Fibroblast of gingiva (primary cell): ENCODE measurements around the gene RSU1.
"Not testable (repeated sequence)": the region's sequence is repeated elsewhere in the genome, so short reads cannot be mapped to it uniquely, and the experiment has no call there.

Source experiments
- DNase-seq: peaks from one replicate; pipeline ENCODE4 v3.0.0-alpha.2; 2011; ENCODE audit warnings: low read depth

The RSU1 gene

GRCh38 chr10:16817125-16818019, at the start of gene RSU1:
Gene RSU1 (minus strand): TSS chr10:16817424. CDS start chr10:16817081, 343 bp downstream.
- DNase-seq, result peak; percentile 100

- DNase-seq, result no peak
Observed at GRCh38 chr10:16866541-16867275, 49.5 kb upstream of the RSU1 start.

- DNase-seq, result no peak
Observed at GRCh38 chr10:16865766-16866165, 48.5 kb upstream of the RSU1 start.

- DNase-seq, result no peak
Observed at GRCh38 chr10:16863766-16864165, 46.5 kb upstream of the RSU1 start.

GRCh38 chr10:16857419-16857818, 40.2 kb upstream of the RSU1 start:
- peak; percentile 13 for DNase-seq

GRCh38 chr10:16856567-16856966, 39.3 kb upstream of the RSU1 start:
- no peak for DNase-seq

GRCh38 chr10:16856092-16856491, 38.9 kb upstream of the RSU1 start:
- no peak for DNase-seq

GRCh38 chr10:16854623-16855022, 37.4 kb upstream of the RSU1 start:
- DNase-seq, result no peak

- DNase-seq, result no peak
Observed at GRCh38 chr10:16853809-16854208, 36.6 kb upstream of the RSU1 start.

GRCh38 chr10:16853201-16853600, 36.0 kb upstream of the RSU1 start:
- DNase-seq, result peak; percentile 45

- DNase-seq, result no peak
Observed at GRCh38 chr10:16852624-16853023, 35.4 kb upstream of the RSU1 start.

GRCh38 chr10:16848562-16849154, 31.4 kb upstream of the RSU1 start:
- DNase-seq, result no peak

GRCh38 chr10:16847644-16848043, 30.4 kb upstream of the RSU1 start:
- peak; percentile 85 for DNase-seq

- peak; percentile 77 for DNase-seq
Observed at GRCh38 chr10:16845248-16845647, 28.0 kb upstream of the RSU1 start.

- DNase-seq, result peak; percentile 79
Observed at GRCh38 chr10:16843252-16843870, 26.1 kb upstream of the RSU1 start.

- DNase-seq, result no peak
Observed at GRCh38 chr10:16835228-16835627, 18.0 kb upstream of the RSU1 start.

- DNase-seq, result peak; percentile 91
Observed at GRCh38 chr10:16832351-16833080, 15.3 kb upstream of the RSU1 start.

- DNase-seq, result peak; percentile 51
Observed at GRCh38 chr10:16828701-16829175, 11.5 kb upstream of the RSU1 start.

GRCh38 chr10:16828114-16828568, 10.9 kb upstream of the RSU1 start:
- DNase-seq, result peak; percentile 72

- DNase-seq, result not testable (repeated sequence)
Observed at GRCh38 chr10:16827474-16827873, 10.2 kb upstream of the RSU1 start.

- no peak for DNase-seq
Observed at GRCh38 chr10:16822726-16823360, 5.6 kb upstream of the RSU1 start.
